Superior temporal gyrus (tissue), 1 donor: Measurements from ENCODE around the gene ADAMTS10.
"Not testable (repeated sequence)": the region's sequence is repeated elsewhere in the genome, so short reads cannot be mapped to it uniquely, and the experiment has no call there.

ENCODE experiments used
- DNase-seq: peaks from one replicate; pipeline ENCODE4 v3.0.0-alpha.2; 2016; ENCODE audit errors: extremely low spot score

ADAMTS10 gene

GRCh38 chr19:8610041-8610935, at the start of gene ADAMTS10:
TSS of gene ADAMTS10 (minus strand) at chr19:8610715. CDS start at chr19:8605710, 5,005 bp downstream.
- no peak for DNase-seq

- DNase-seq, result no peak
Observed at GRCh38 chr19:8659905-8660304, 49.4 kb upstream of the ADAMTS10 start.

- DNase-seq, result no peak
Observed at GRCh38 chr19:8657869-8658268, 47.4 kb upstream of the ADAMTS10 start.

- no peak for DNase-seq
Observed at GRCh38 chr19:8655340-8655709, 44.8 kb upstream of the ADAMTS10 start.

- peak; percentile 52 for DNase-seq
Observed at GRCh38 chr19:8654591-8655339, 44.2 kb upstream of the ADAMTS10 start.

GRCh38 chr19:8648240-8648639, 37.7 kb upstream of the ADAMTS10 start:
- DNase-seq, result no peak

- no peak for DNase-seq
Observed at GRCh38 chr19:8643860-8644653, 33.5 kb upstream of the ADAMTS10 start.

GRCh38 chr19:8642561-8642960, 32.0 kb upstream of the ADAMTS10 start:
- DNase-seq, result no peak

GRCh38 chr19:8641908-8642547, 31.5 kb upstream of the ADAMTS10 start:
- no peak for DNase-seq

- DNase-seq, result no peak
Observed at GRCh38 chr19:8641221-8641907, 30.8 kb upstream of the ADAMTS10 start.

GRCh38 chr19:8640402-8641004, 30.0 kb upstream of the ADAMTS10 start:
- no peak for DNase-seq

- no peak for DNase-seq
Observed at GRCh38 chr19:8639821-8640401, 29.4 kb upstream of the ADAMTS10 start.

- no peak for DNase-seq
Observed at GRCh38 chr19:8638078-8638619, 27.6 kb upstream of the ADAMTS10 start.

GRCh38 chr19:8637070-8637469, 26.6 kb upstream of the ADAMTS10 start:
- not testable (repeated sequence) for DNase-seq

- DNase-seq, result no peak
Observed at GRCh38 chr19:8635422-8635821, 24.9 kb upstream of the ADAMTS10 start.

- DNase-seq, result no peak
Observed at GRCh38 chr19:8631425-8631819, 20.9 kb upstream of the ADAMTS10 start.

GRCh38 chr19:8630796-8631424, 20.4 kb upstream of the ADAMTS10 start:
- no peak for DNase-seq

- no peak for DNase-seq
Observed at GRCh38 chr19:8629996-8630683, 19.6 kb upstream of the ADAMTS10 start, which contains the start of gene NFILZ. TSS of gene NFILZ (plus strand) at chr19:8630633. CDS start at chr19:8676766, 46,133 bp downstream.

- DNase-seq, result no peak
Observed at GRCh38 chr19:8629184-8629583, 18.7 kb upstream of the ADAMTS10 start.
